WERI-Rb-1 (cell line): ENCODE results near the gene MCTP1.
"Not testable (repeated sequence)": the region's sequence is repeated elsewhere in the genome, so short reads cannot be mapped to it uniquely, and the experiment has no call there.

ENCODE experiments used
- DNase-seq: peaks from one replicate; pipeline ENCODE4 v3.0.0-alpha.2; 2020
- H3K27ac ChIP-seq: fragments of 250-450 bp; sonication (Bioruptor Pico); 2 replicates; pipeline ENCODE4 v1.5.1; 2020; ENCODE audit warnings: mild to moderate bottlenecking, moderate library complexity
- H3K27me3 ChIP-seq: fragments of 250-450 bp; sonication (Bioruptor Pico); 2 replicates; pipeline ENCODE4 v1.5.1; 2021; ENCODE audit warnings: mild to moderate bottlenecking, low read depth, moderate library complexity; ENCODE audit not compliant: insufficient read depth, severe bottlenecking
- H3K36me3 ChIP-seq: fragments of 250-450 bp; sonication (Bioruptor Pico); 2 replicates; pipeline ENCODE4 v1.5.1; 2020; ENCODE audit warnings: mild to moderate bottlenecking, moderate library complexity
- H3K4me3 ChIP-seq: 2 replicates; pipeline ENCODE4 v1.5.1; 2011; ENCODE audit warnings: low read depth, mild to moderate bottlenecking, control low read depth, low read length
- H3K9me3 ChIP-seq: fragments of 250-450 bp; sonication (Bioruptor Pico); 2 replicates; pipeline ENCODE4 v1.5.1; 2021; ENCODE audit warnings: mild to moderate bottlenecking, moderate library complexity; ENCODE audit not compliant: severe bottlenecking
- CTCF ChIP-seq: IDR thresholded peaks from 2 replicates; pipeline ENCODE4 v1.5.1; 2011; ENCODE audit warnings: low read depth, mild to moderate bottlenecking, control low read depth, inconsistent platforms, low read length

The MCTP1 gene

GRCh38 chr5:95221234-95221633, 63.7 kb downstream of the MCTP1 start:
- no peaks in the 10 kb centered on the region for H3K9me3 ChIP-seq
- H3K27ac ChIP-seq, result no peak overlapping the region
- H3K27me3 ChIP-seq, result no peaks in the 10 kb centered on the region
- H3K4me3 ChIP-seq, result no peak overlapping the region
- no peak for DNase-seq
- H3K36me3 ChIP-seq, result no peaks in the 10 kb centered on the region
- TF ChIP-seq CTCF, result no peak

GRCh38 chr5:95220381-95220780, 64.5 kb downstream of the MCTP1 start:
- no peak for TF ChIP-seq CTCF

GRCh38 chr5:95219411-95219810, 65.5 kb downstream of the MCTP1 start:
- no peak for TF ChIP-seq CTCF
- Histone ChIP-seq H3K4me3 (no peak overlapping the region), H3K27me3 (no peaks in the 10 kb centered on the region), H3K36me3 (no peaks in the 10 kb centered on the region), H3K27ac (no peak overlapping the region), H3K9me3 (no peaks in the 10 kb centered on the region)
- no peak for DNase-seq

More at GRCh38 chr5:95220381-95220780, 64.5 kb downstream of the MCTP1 start:
- H3K4me3 ChIP-seq, result no peak overlapping the region
- no peaks in the 10 kb centered on the region for H3K27me3 ChIP-seq
- DNase-seq, result no peak
- no peaks in the 10 kb centered on the region for H3K36me3 ChIP-seq
- H3K9me3 ChIP-seq, result no peaks in the 10 kb centered on the region
- H3K27ac ChIP-seq, result no peak overlapping the region

GRCh38 chr5:95217881-95218280, 67.0 kb downstream of the MCTP1 start:
- no peak for DNase-seq
- Histone ChIP-seq H3K9me3 (no peaks in the 10 kb centered on the region), H3K27me3 (no peaks in the 10 kb centered on the region), H3K36me3 (no peaks in the 10 kb centered on the region), H3K4me3 (no peak overlapping the region), H3K27ac (no peak overlapping the region)
- no peak for TF ChIP-seq CTCF

GRCh38 chr5:95217351-95217750, 67.5 kb downstream of the MCTP1 start:
- TF ChIP-seq CTCF, result no peak
- Histone ChIP-seq H3K27me3 (no peaks in the 10 kb centered on the region), H3K4me3 (no peak overlapping the region), H3K9me3 (no peaks in the 10 kb centered on the region), H3K27ac (no peak overlapping the region), H3K36me3 (no peaks in the 10 kb centered on the region)
- DNase-seq, result no peak

GRCh38 chr5:95216136-95216955, 68.5 kb downstream of the MCTP1 start:
- no peaks in the 10 kb centered on the region for H3K36me3 ChIP-seq
- no peaks in the 10 kb centered on the region for H3K27me3 ChIP-seq
- DNase-seq, result no peak
- H3K9me3 ChIP-seq, result no peaks in the 10 kb centered on the region
- no peak for TF ChIP-seq CTCF
- no peak overlapping the region for H3K27ac ChIP-seq
- H3K4me3 ChIP-seq, result no peak overlapping the region

- H3K4me3 ChIP-seq, H3K9me3 ChIP-seq, DNase-seq, H3K27me3 ChIP-seq, H3K27ac ChIP-seq, H3K36me3 ChIP-seq: not testable (repeated sequence)
Observed at GRCh38 chr5:95207811-95208210, 77.1 kb downstream of the MCTP1 start.
